H9 (cell line): ENCODE measurements around the gene GFOD2. TPM values are rescaled to one million over a fixed set of nuclear protein-coding genes. Genes with fewer than 3 reads are reported as not detected.
A peak's percentile ranks its signal among the peaks of the same experiment; 100 is the strongest.

Experiments used
- DNase-seq: peaks from one replicate; pipeline ENCODE4 v3.0.0-alpha.2; 2017
- H2AFZ ChIP-seq: one replicate; pipeline ENCODE4 v1.6.1; 2013; ENCODE audit warnings: mild to moderate bottlenecking, low read length, control low read depth, moderate library complexity
- H2AK5ac ChIP-seq: 2 replicates; pipeline ENCODE4 v1.6.1; 2013; ENCODE audit warnings: low read length, control low read depth, mixed read lengths; ENCODE audit not compliant: insufficient read length
- H2BK120ac ChIP-seq: one replicate; pipeline ENCODE4 v1.6.1; 2013; ENCODE audit warnings: low read depth, mild to moderate bottlenecking, low read length, control low read depth, inconsistent platforms; ENCODE audit not compliant: poor library complexity, severe bottlenecking
- H2BK12ac ChIP-seq: 2 replicates; pipeline ENCODE4 v1.6.1; 2013; ENCODE audit warnings: low read length, control low read depth, mixed read lengths, low read depth; ENCODE audit not compliant: insufficient read length
- H2BK15ac ChIP-seq: 2 replicates; pipeline ENCODE4 v1.6.1; 2013; ENCODE audit warnings: low read depth, low read length, control low read depth
- H2BK20ac ChIP-seq: one replicate; pipeline ENCODE4 v1.6.1; 2013; ENCODE audit warnings: low read depth, mild to moderate bottlenecking, low read length, control low read depth, inconsistent platforms; ENCODE audit not compliant: poor library complexity, severe bottlenecking
- H2BK5ac ChIP-seq: 2 replicates; pipeline ENCODE4 v1.6.1; 2013; ENCODE audit warnings: low read length, control low read depth, mixed read lengths; ENCODE audit not compliant: insufficient read length
- H3K14ac ChIP-seq: 2 replicates; pipeline ENCODE4 v1.6.1; 2013; ENCODE audit warnings: low read length, control low read depth; ENCODE audit not compliant: insufficient read depth
- H3K18ac ChIP-seq: 2 replicates; pipeline ENCODE4 v1.6.1; 2013; ENCODE audit warnings: low read depth, mild to moderate bottlenecking, mixed read lengths, low read length, control low read depth; ENCODE audit not compliant: insufficient read length
- H3K23ac ChIP-seq: 2 replicates; pipeline ENCODE4 v1.6.1; 2013; ENCODE audit warnings: low read length, control low read depth, mixed read lengths, low read depth; ENCODE audit not compliant: insufficient read length
- H3K23me2 ChIP-seq: 2 replicates; pipeline ENCODE4 v1.6.1; 2013; ENCODE audit warnings: low read depth, mild to moderate bottlenecking, mixed read lengths, low read length, control low read depth; ENCODE audit not compliant: insufficient read length, poor library complexity, severe bottlenecking
- H3K27ac ChIP-seq: 2 replicates; pipeline ENCODE4 v1.5.1; 2013; ENCODE audit warnings: low read length, control low read depth, mixed read lengths, low read depth; ENCODE audit not compliant: insufficient read length
- H3K27me3 ChIP-seq: 2 replicates; pipeline ENCODE4 v1.6.1; 2013; ENCODE audit warnings: low read length, control low read depth, inconsistent platforms; ENCODE audit not compliant: insufficient read depth
- H3K4ac ChIP-seq: 2 replicates; pipeline ENCODE4 v1.6.1; 2013; ENCODE audit warnings: low read depth, mild to moderate bottlenecking, control low read depth, inconsistent platforms, low read length, moderate library complexity
- H3K4me1 ChIP-seq: 2 replicates; pipeline ENCODE4 v1.6.1; 2013; ENCODE audit warnings: low read length, control low read depth, inconsistent platforms; ENCODE audit not compliant: insufficient read depth
- H3K4me2 ChIP-seq: 2 replicates; pipeline ENCODE4 v1.6.1; 2013; ENCODE audit warnings: low read length, control low read depth, mixed read lengths; ENCODE audit not compliant: insufficient read length, insufficient read depth
- H3K56ac ChIP-seq: 2 replicates; pipeline ENCODE4 v1.6.1; 2013; ENCODE audit warnings: low read depth, mild to moderate bottlenecking, mixed read lengths, low read length, control low read depth; ENCODE audit not compliant: insufficient read length
- H3K79me1 ChIP-seq: 2 replicates; pipeline ENCODE4 v1.6.1; 2013; ENCODE audit warnings: low read depth, mild to moderate bottlenecking, moderate library complexity, low read length, control low read depth, inconsistent platforms; ENCODE audit not compliant: insufficient read depth, poor library complexity, severe bottlenecking
- H3K79me2 ChIP-seq: 2 replicates; pipeline ENCODE4 v1.6.1; 2013; ENCODE audit warnings: low read length, control low read depth, inconsistent platforms; ENCODE audit not compliant: insufficient read depth
- H3K9ac ChIP-seq: 2 replicates; pipeline ENCODE4 v1.6.1; 2013; ENCODE audit warnings: low read length, control low read depth, mixed read lengths; ENCODE audit not compliant: insufficient read length; ENCODE audit errors: extremely low read depth
- H3K9me3 ChIP-seq: one replicate; pipeline ENCODE4 v1.6.1; 2013; ENCODE audit warnings: low read depth, low read length, inconsistent platforms; ENCODE audit not compliant: control insufficient read depth
- H3T11ph ChIP-seq: one replicate; pipeline ENCODE4 v1.6.1; 2013; ENCODE audit warnings: mild to moderate bottlenecking, low read length, control low read depth, inconsistent platforms
- H4K20me1 ChIP-seq: one replicate; pipeline ENCODE4 v1.6.1; 2013; ENCODE audit not compliant: control insufficient read depth, insufficient read length, insufficient read depth
- H4K5ac ChIP-seq: 2 replicates; pipeline ENCODE4 v1.6.1; 2013; ENCODE audit warnings: low read depth, mild to moderate bottlenecking, mixed read lengths, low read length, control low read depth; ENCODE audit not compliant: insufficient read length
- H4K8ac ChIP-seq: replicated peaks from 2 replicates; pipeline ENCODE4 v1.6.1; 2013; ENCODE audit warnings: low read length, control low read depth, mixed read lengths, low read depth; ENCODE audit not compliant: insufficient read length
- H4K91ac ChIP-seq: 2 replicates; pipeline ENCODE4 v1.6.1; 2013; ENCODE audit warnings: low read depth, mild to moderate bottlenecking, moderate library complexity, mixed read lengths, low read length, control low read depth; ENCODE audit not compliant: insufficient read length
- H3K27ac Mint-ChIP-seq, 3 experiments: 2 replicates in 2 of 3; 3 replicates in 1 of 3; pipeline ENCODE4 v1.8.0; 2020 to 2021; ENCODE audit warnings: mixed read lengths in 3 of 3, mild to moderate bottlenecking in 1 of 3, moderate library complexity in 1 of 3
- H3K27me3 Mint-ChIP-seq: 2 replicates; pipeline ENCODE4 v1.8.0; 2021; ENCODE audit warnings: low read depth, mild to moderate bottlenecking, moderate library complexity, mixed read lengths
- H3K36me3 Mint-ChIP-seq, 3 experiments: 2 replicates in 2 of 3; 3 replicates in 1 of 3; pipeline ENCODE4 v1.8.0; 2020 to 2021; ENCODE audit warnings: low read depth in 3 of 3, mixed read lengths in 3 of 3; ENCODE audit not compliant: insufficient read depth in 1 of 3
- H3K4me1 Mint-ChIP-seq, 2 experiments: 2 replicates each; pipeline ENCODE4 v1.8.0; 2020; ENCODE audit warnings: mixed read lengths in 2 of 2
- H3K4me3 Mint-ChIP-seq, 2 experiments: 2 replicates in 1 of 2; 3 replicates in 1 of 2; pipeline ENCODE4 v1.8.0; 2020 to 2021; ENCODE audit warnings: mild to moderate bottlenecking in 2 of 2, mixed read lengths in 2 of 2, moderate library complexity in 1 of 2
- H3K9me3 Mint-ChIP-seq, 2 experiments: 2 replicates in 1 of 2; 3 replicates in 1 of 2; pipeline ENCODE4 v1.8.0; 2020; ENCODE audit warnings: mild to moderate bottlenecking in 2 of 2, mixed read lengths in 2 of 2, moderate library complexity in 1 of 2
- CTCF ChIP-seq: fragments of 200-600 bp; sonication (generic); conservative IDR thresholded peaks from 3 replicates; pipeline ENCODE4 v1.8.0; 2021; ENCODE audit warnings: antibody characterized with exemption, mild to moderate bottlenecking
- WGBS: extraction: QIAGEN DNeasy Blood & Tissue Kit; methylation state at CpG from one replicate; pipeline ENCODE4 v1.1.7; 2013; ENCODE audit warnings: missing lambda C conversion rate, low lambda C conversion rate, mixed read lengths; ENCODE audit not compliant: insufficient read length; ENCODE audit errors: extremely low coverage; 5-methylcytosine and 5-hydroxymethylcytosine counted together
- total RNA-seq: library from RNA; stranded (reverse); gene quantifications from 2 replicates; pipeline ENCODE4 v1.2.1, GENCODE V29; 2021

Gene GFOD2
- total RNA-seq, 1 experiment from 2014 or later, result 21.8 TPM

- Histone ChIP-seq H2BK15ac (no peak overlapping the region), H4K20me1 (no peaks in the 10 kb centered on the region), H4K91ac (no peak overlapping the region), H3K18ac (no peak overlapping the region), H3K4me2 (no peak overlapping the region), H4K8ac (no peak overlapping the region), H2BK20ac (no peak overlapping the region), H3K56ac (no peak overlapping the region), H2AFZ (no peak overlapping the region), H3K79me2 (no peaks in the 10 kb centered on the region), H3K23me2 (peaks cover 15% of the 10 kb centered on the region), H3K27me3 (no peaks in the 10 kb centered on the region), H3K27ac (no peak overlapping the region), H3K4me1 (no peaks in the 10 kb centered on the region), H3K23ac (no peak overlapping the region), H3K4ac (no peak overlapping the region), H2AK5ac (no peak overlapping the region), H2BK12ac (no peak overlapping the region), H2BK120ac (no peak overlapping the region), H3K9ac (no peak overlapping the region), H4K5ac (no peak overlapping the region), H3K79me1 (no peaks in the 10 kb centered on the region), H3T11ph (no peak overlapping the region), H2BK5ac (no peak overlapping the region), H3K9me3 (no peaks in the 10 kb centered on the region), H3K14ac (no peak overlapping the region)
- Mint-ChIP-seq H3K4me3 (peak overlapping the region in 1 of 2 experiments; percentile 60; a peak in 2 of 5 replicates), H3K9me3 (no peaks in the 10 kb centered on the region), H3K27ac (peak overlapping the region in 1 of 3 experiments; percentile 54; a peak in 1 of 7 replicates), H3K27me3 (peaks cover 4% of the 10 kb centered on the region), H3K4me1 (peaks cover 16 to 35% of the 10 kb centered on the region in 2 experiments), H3K36me3 (peaks cover 3 to 11% (median 8%) of the 10 kb centered on the region in 3 experiments; a peak in 5 of 7 replicates)
- no peak for TF ChIP-seq CTCF
- no CpG with 5 or more reads among the region's 6 CpGs for WGBS
- no peak for DNase-seq
Observed at GRCh38 chr16:67663877-67664222, 55.3 kb downstream of the GFOD2 start.
